GM12892 (cell line): ENCODE measurements around the gene NDC80.

ENCODE experiments used
- POLR2A ChIP-seq: IDR thresholded peaks from 2 replicates; pipeline ENCODE4 v1.6.1; 2011; ENCODE audit warnings: low read depth, low read length, control low read depth
- POLR2AphosphoS5 ChIP-seq: IDR thresholded peaks from 2 replicates; pipeline ENCODE4 v1.6.1; 2011; ENCODE audit warnings: low read depth, low read length, control low read depth
- TAF1 ChIP-seq: IDR thresholded peaks from 2 replicates; pipeline ENCODE4 v1.6.1; 2011; ENCODE audit warnings: low read depth, mild to moderate bottlenecking, control low read depth, low read length, borderline replicate concordance

DNA sequence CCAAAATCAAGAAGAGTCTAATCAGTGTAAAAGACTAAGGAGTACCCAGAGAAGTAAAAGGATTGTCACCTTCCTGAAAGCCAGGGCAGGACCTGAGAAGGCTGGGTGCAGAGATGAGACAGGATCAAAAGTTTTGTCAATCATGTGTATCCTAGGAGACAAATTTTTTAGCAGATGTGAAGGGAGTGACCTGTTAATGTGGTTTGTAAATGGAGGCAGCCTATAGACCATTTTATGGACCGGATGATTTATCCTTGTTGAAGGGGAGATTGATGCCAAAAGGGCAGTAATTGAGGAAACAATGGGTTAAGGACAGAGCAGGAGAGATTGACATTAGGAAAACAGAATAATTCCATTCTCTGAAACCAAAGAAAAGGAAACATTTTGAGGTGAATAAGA lies 813 bp downstream of the NDC80 start:
- TF ChIP-seq POLR2A (no peak), TAF1 (no peak), POLR2AphosphoS5 (no peak)
